Neural cell (in vitro differentiated cells): ENCODE data around the gene ADGRD1. TPM values are rescaled to one million over a fixed set of nuclear protein-coding genes. Genes with fewer than 3 reads are reported as not detected.

Source experiments
- H2AFZ ChIP-seq: fragments of 200-600, 300-800 bp; sonication (generic), shearing (Covaris generic); 2 replicates; pipeline ENCODE4 v1.6.0; 2014; ENCODE audit warnings: low read depth, mild to moderate bottlenecking, antibody characterized with exemption, low read length, moderate library complexity
- H3F3A ChIP-seq: fragments of 200-600 bp; shearing (Covaris generic); 2 replicates; pipeline ENCODE4 v1.6.1; 2016; ENCODE audit warnings: mild to moderate bottlenecking, moderate library complexity, mixed read lengths, antibody characterized with exemption, low read length; ENCODE audit not compliant: insufficient read depth, poor library complexity, severe bottlenecking
- H3K27ac ChIP-seq: fragments of 200-600, 300-800 bp; sonication (generic), shearing (Covaris generic); 2 replicates; pipeline ENCODE4 v1.5.1; 2014; ENCODE audit warnings: mild to moderate bottlenecking, low read length, moderate library complexity
- H3K27me3 ChIP-seq: fragments of 300-800, 200-600 bp; sonication (generic), shearing (Covaris generic); 2 replicates; pipeline ENCODE4 v1.6.0; 2014; ENCODE audit warnings: mild to moderate bottlenecking, low read depth, low read length, moderate library complexity; ENCODE audit not compliant: insufficient read depth
- H3K36me3 ChIP-seq: fragments of 300-800, 200-600 bp; sonication (generic), shearing (Covaris generic); 2 replicates; pipeline ENCODE4 v1.5.1; 2014; ENCODE audit warnings: mild to moderate bottlenecking, antibody characterized with exemption, low read length, moderate library complexity; ENCODE audit not compliant: insufficient read depth
- H3K4me2 ChIP-seq: fragments of 300-800, 200-600 bp; sonication (generic), shearing (Covaris generic); 2 replicates; pipeline ENCODE4 v1.6.0; 2014; ENCODE audit warnings: mild to moderate bottlenecking, low read length
- H3K4me3 ChIP-seq: fragments of 300-800, 200-600 bp; sonication (generic), shearing (Covaris generic); 2 replicates; pipeline ENCODE4 v1.5.1; 2014; ENCODE audit warnings: mild to moderate bottlenecking, low read length, moderate library complexity
- H3K79me2 ChIP-seq: fragments of 200-600 bp; shearing (Covaris generic); replicated peaks from 2 replicates; pipeline ENCODE4 v1.6.0; 2014; ENCODE audit warnings: mild to moderate bottlenecking, low read length, moderate library complexity; ENCODE audit not compliant: insufficient read depth
- H3K9ac ChIP-seq: fragments of 300-800, 200-600 bp; sonication (generic), shearing (Covaris generic); 2 replicates; pipeline ENCODE4 v1.6.1; 2016; ENCODE audit warnings: mild to moderate bottlenecking, low read length, mixed read lengths
- H3K9me2 ChIP-seq: fragments of 200-600 bp; shearing (Covaris generic); 2 replicates; pipeline ENCODE4 v1.6.1; 2016; ENCODE audit warnings: mild to moderate bottlenecking, low read length, mixed read lengths; ENCODE audit not compliant: insufficient read depth
- H3K9me3 ChIP-seq: fragments of 200-600, 300-800 bp; sonication (generic), shearing (Covaris generic); 2 replicates; pipeline ENCODE4 v1.6.1; 2016; ENCODE audit warnings: mild to moderate bottlenecking, mixed run types, low read length, moderate library complexity, mixed read lengths
- H4K20me1 ChIP-seq: fragments of 200-600 bp; shearing (Covaris generic); 2 replicates; pipeline ENCODE4 v1.6.1; 2016; ENCODE audit warnings: mild to moderate bottlenecking, mixed run types; ENCODE audit not compliant: insufficient read depth
- CTCF ChIP-seq: fragments of 450-650 bp; IDR thresholded peaks from 2 replicates; pipeline ENCODE4 v1.5.1; 2014; ENCODE audit warnings: antibody characterized with exemption, mild to moderate bottlenecking, moderate library complexity; ENCODE audit not compliant: poor library complexity, severe bottlenecking
- EP300 ChIP-seq: fragments of 450-650 bp; conservative IDR thresholded peaks from 2 replicates; pipeline ENCODE4 v1.6.1; 2014; ENCODE audit warnings: antibody characterized with exemption, mild to moderate bottlenecking, moderate library complexity; ENCODE audit not compliant: poor library complexity, severe bottlenecking
- EZH2 ChIP-seq: fragments of 200-600, 300-800 bp; shearing (Covaris generic), sonication (generic); IDR thresholded peaks from 2 replicates; pipeline ENCODE4 v1.6.1; 2014; ENCODE audit warnings: antibody characterized with exemption, low read length, borderline replicate concordance, mild to moderate bottlenecking; ENCODE audit not compliant: insufficient read depth, poor library complexity, severe bottlenecking
- MXI1 ChIP-seq: fragments of 450-650 bp; conservative IDR thresholded peaks from 2 replicates; pipeline ENCODE4 v1.6.1; 2014; ENCODE audit warnings: antibody characterized with exemption, mild to moderate bottlenecking; ENCODE audit not compliant: poor library complexity, severe bottlenecking
- POLR2AphosphoS5 ChIP-seq: IDR thresholded peaks from 2 replicates; pipeline ENCODE4 v1.6.1; 2012
- RAD21 ChIP-seq: fragments of 450-650 bp; conservative IDR thresholded peaks from 2 replicates; pipeline ENCODE4 v1.6.1; 2014; ENCODE audit warnings: antibody characterized with exemption, mild to moderate bottlenecking, moderate library complexity
- REST ChIP-seq: IDR thresholded peaks from 2 replicates; pipeline ENCODE4 v1.6.1; 2012; ENCODE audit warnings: borderline replicate concordance
- SMC3 ChIP-seq: fragments of 450-650 bp; conservative IDR thresholded peaks from 2 replicates; pipeline ENCODE4 v1.6.1; 2014; ENCODE audit warnings: antibody characterized with exemption, mild to moderate bottlenecking, moderate library complexity; ENCODE audit not compliant: poor library complexity
- TAF1 ChIP-seq: IDR thresholded peaks from 2 replicates; pipeline ENCODE4 v1.6.1; 2012; ENCODE audit warnings: low read depth
- polyA plus RNA-seq: library from polyadenylated mRNA; depleted of rRNA; stranded (reverse); fragments of >200 nt; gene quantifications from 2 replicates; pipeline ENCODE4 v1.2.3, GENCODE V29; 2014

The ADGRD1 gene
- polyA plus RNA-seq, 1 donor from 2014 or later = 1.7 TPM

DNA sequence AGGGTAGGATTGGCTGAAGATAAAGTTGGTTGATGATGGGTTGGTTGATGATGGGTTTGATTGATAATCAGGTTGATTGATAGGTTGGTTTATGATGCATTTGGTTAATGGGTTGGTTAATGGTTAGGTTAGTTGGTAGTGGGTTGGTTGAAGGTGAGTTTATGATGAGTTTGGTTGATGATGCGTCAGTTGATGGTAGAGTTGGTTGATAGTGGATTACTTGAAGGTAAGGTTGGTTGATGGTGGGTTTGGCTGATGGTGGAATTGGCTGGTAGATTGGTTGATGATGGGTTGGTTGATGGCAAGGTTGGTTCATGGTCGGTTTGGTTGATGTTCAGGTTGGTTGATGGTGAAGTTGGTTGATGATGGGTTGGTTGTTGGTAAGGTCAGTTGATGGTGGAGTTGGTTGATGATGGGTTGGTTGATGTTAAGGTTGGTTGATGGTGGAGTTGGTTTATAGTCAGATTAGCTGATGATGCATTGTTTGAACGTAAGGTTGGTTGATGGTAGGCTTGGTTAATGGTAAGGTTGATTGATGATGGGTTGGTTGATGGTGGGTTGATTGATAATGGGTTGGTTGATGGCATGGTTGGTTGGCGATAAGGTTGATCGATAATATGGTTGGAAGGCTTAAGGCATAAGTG lies 146.4 kb downstream of the ADGRD1 start:
- H3K9ac ChIP-seq = no peak overlapping the region
- no peak overlapping the region for H3K4me3 ChIP-seq
- no peaks in the 10 kb centered on the region for H4K20me1 ChIP-seq
- no peak overlapping the region for H3K4me2 ChIP-seq
- no peaks in the 10 kb centered on the region for H3K9me3 ChIP-seq
- no peaks in the 10 kb centered on the region for H3K79me2 ChIP-seq
- H3K36me3 ChIP-seq = no peaks in the 10 kb centered on the region
- H2AFZ ChIP-seq = no peak overlapping the region
- no peak overlapping the region for H3K27ac ChIP-seq
- no peaks in the 10 kb centered on the region for H3F3A ChIP-seq
- no peak for TF ChIP-seq EP300
- no peak for TF ChIP-seq REST
- TF ChIP-seq POLR2AphosphoS5 = no peak
- TF ChIP-seq TAF1 = no peak
- no peak for TF ChIP-seq EZH2
- no peak for TF ChIP-seq RAD21
- TF ChIP-seq MXI1 = no peak
- no peak for TF ChIP-seq SMC3
- TF ChIP-seq CTCF = no peak
- no peaks in the 10 kb centered on the region for H3K9me2 ChIP-seq
- H3K27me3 ChIP-seq = no peaks in the 10 kb centered on the region

DNA sequence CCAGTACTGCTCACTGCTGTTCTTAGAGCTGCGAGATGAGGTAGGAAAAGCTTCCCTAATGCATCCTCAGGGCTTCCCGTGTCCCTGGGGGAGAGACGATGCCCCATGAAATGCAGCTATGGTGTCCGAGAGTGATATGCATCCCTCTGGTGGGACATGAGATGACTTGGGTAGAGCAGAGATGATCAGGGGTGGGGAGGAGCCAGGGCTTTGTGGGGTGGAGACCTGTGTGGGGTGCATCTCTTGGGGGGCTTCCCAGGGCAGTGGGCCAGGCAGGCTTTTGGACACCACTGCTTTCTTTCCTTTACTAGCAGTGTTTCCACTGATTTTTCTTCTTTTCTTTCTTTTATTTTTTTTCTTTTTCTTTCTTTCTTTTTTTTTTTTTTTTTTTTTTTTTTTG lies 147.3 kb downstream of the ADGRD1 start:
- H3K27ac ChIP-seq = no peak overlapping the region
- no peak overlapping the region for H3K4me2 ChIP-seq
- no peaks in the 10 kb centered on the region for H3K79me2 ChIP-seq
- H3K9ac ChIP-seq = no peak overlapping the region
- H3F3A ChIP-seq = no peaks in the 10 kb centered on the region
- H3K9me2 ChIP-seq = no peaks in the 10 kb centered on the region
- H4K20me1 ChIP-seq = no peaks in the 10 kb centered on the region
- H3K27me3 ChIP-seq = no peaks in the 10 kb centered on the region
- no peaks in the 10 kb centered on the region for H3K36me3 ChIP-seq
- TF ChIP-seq TAF1 (no peak), RAD21 (no peak), MXI1 (no peak), CTCF (no peak), EZH2 (no peak), REST (no peak), SMC3 (no peak), EP300 (no peak), POLR2AphosphoS5 (no peak)
- H3K4me3 ChIP-seq = no peak overlapping the region
- no peak overlapping the region for H2AFZ ChIP-seq
- H3K9me3 ChIP-seq = no peaks in the 10 kb centered on the region
